K562 (cell line): ENCODE results near the gene ZFYVE19. TPM values are rescaled to one million over a fixed set of nuclear protein-coding genes. Genes with fewer than 3 reads are reported as not detected.

Source experiments
- ARHGAP35 ChIP-seq: fragments of 450-650 bp; IDR thresholded peaks from 2 replicates; pipeline ENCODE4 v1.6.1; 2018; ENCODE audit not compliant: partially characterized antibody
- CAMTA2 ChIP-seq: fragments of 250-450 bp; sonication (Bioruptor Pico); conservative IDR thresholded peaks from 2 replicates; pipeline ENCODE4 v1.5.1; 2022
- CREB3 ChIP-seq: fragments of 450-650 bp; conservative IDR thresholded peaks from 2 replicates; pipeline ENCODE4 v1.6.1; 2016; ENCODE audit warnings: missing genetic modification characterization, low read depth, mild to moderate bottlenecking, missing compliant biosample characterization, moderate library complexity
- E2F1 ChIP-seq: sonication (generic); formaldehyde crosslinking; IDR thresholded peaks from 2 replicates; pipeline ENCODE4 v1.8.1; 2023; ENCODE audit warnings: mild to moderate bottlenecking, missing genetic modification reagents, moderate library complexity
- FOXA1 ChIP-seq: fragments of 450-650 bp; IDR thresholded peaks from 2 replicates; pipeline ENCODE4 v1.6.1; 2016; ENCODE audit warnings: mild to moderate bottlenecking, borderline replicate concordance
- FOXJ2 ChIP-seq: fragments of 200-800 bp; sonication (Bioruptor generic); IDR thresholded peaks from 2 replicates; pipeline ENCODE4 v1.6.1; 2016; ENCODE audit warnings: missing genetic modification characterization, missing compliant biosample characterization
- HDAC1 ChIP-seq, 2 experiments: fragments of 450-650 bp; IDR thresholded peaks; 2 replicates each; pipeline ENCODE4 v1.6.1; 2016 to 2017; ENCODE audit warnings: inconsistent platforms in 1 of 2, mild to moderate bottlenecking in 1 of 2, moderate library complexity in 1 of 2
- HNRNPUL1 ChIP-seq: fragments of 200-400 bp; formaldehyde crosslinking; IDR thresholded peaks from 2 replicates; pipeline ENCODE4 v1.6.1; 2017; ENCODE audit warnings: low read length
- JUN ChIP-seq, 2 experiments: sonication (generic) in 1 of 2; formaldehyde crosslinking in 1 of 2; IDR thresholded peaks; 2 replicates each; pipeline versions ENCODE4 v1.6.1 to v1.8.0; 2012 to 2022; ENCODE audit warnings: borderline replicate concordance in 2 of 2, mild to moderate bottlenecking in 2 of 2, improper control_type of control experiment in 1 of 2, low read depth in 1 of 2, low read length in 1 of 2, missing genetic modification reagents in 1 of 2
- MEF2A ChIP-seq: IDR thresholded peaks from 2 replicates; pipeline ENCODE4 v1.6.1; 2011; ENCODE audit warnings: low read depth, mild to moderate bottlenecking, low read length, moderate library complexity; ENCODE audit not compliant: control insufficient read depth
- MEF2D ChIP-seq: conservative IDR thresholded peaks from 2 replicates; pipeline ENCODE4 v1.6.1; 2016; ENCODE audit warnings: low read depth, missing genetic modification characterization, missing compliant biosample characterization
- MYC ChIP-seq, 2 experiments: fragments of 250-450 bp in 1 of 2; sonication (Bioruptor Pico) in 1 of 2; IDR thresholded peaks; 2 replicates each; pipeline versions ENCODE4 v1.5.1 to v1.6.1; 2012 to 2021; ENCODE audit warnings: low read depth in 2 of 2, borderline replicate concordance in 1 of 2, improper control_type of control experiment in 1 of 2, low read length in 1 of 2, mild to moderate bottlenecking in 1 of 2, moderate library complexity in 1 of 2
- RAD21 ChIP-seq, 2 experiments: fragments of 250-450 bp in 1 of 2; fragments of 450-650 bp in 1 of 2; sonication (Bioruptor Pico) in 1 of 2; formaldehyde crosslinking in 1 of 2; IDR thresholded peaks in 1 of 2; conservative IDR thresholded peaks in 1 of 2; 2 replicates each; pipeline versions ENCODE4 v1.4.0 to v1.8.0; 2020 to 2022; ENCODE audit warnings: mild to moderate bottlenecking in 2 of 2, moderate library complexity in 1 of 2
- RBFOX2 ChIP-seq: fragments of 200-400 bp; formaldehyde crosslinking; IDR thresholded peaks from 2 replicates; pipeline ENCODE4 v1.6.1; 2017; ENCODE audit warnings: low read depth, mild to moderate bottlenecking, low read length, moderate library complexity
- USF2 ChIP-seq: sonication (generic); formaldehyde crosslinking; IDR thresholded peaks from 2 replicates; pipeline ENCODE4 v1.5.0; 2020; ENCODE audit warnings: missing genetic modification reagents
- YY1 ChIP-seq, 3 experiments: IDR thresholded peaks; 2 replicates each; pipeline ENCODE4 v1.6.1; 2011; ENCODE audit warnings: low read length in 2 of 3, mild to moderate bottlenecking in 2 of 3, moderate library complexity in 2 of 3, borderline replicate concordance in 1 of 3, control low read depth in 1 of 3, low read depth in 1 of 3; ENCODE audit not compliant: insufficient read depth in 3 of 3, insufficient replicate concordance in 2 of 3, control insufficient read depth in 1 of 3, insufficient read length in 1 of 3; ENCODE audit errors: extremely low read depth in 1 of 3
- ZBTB9 ChIP-seq: fragments of 450-650 bp; formaldehyde crosslinking; IDR thresholded peaks from 2 replicates; pipeline ENCODE4 v1.4.0; 2020; ENCODE audit warnings: mild to moderate bottlenecking, moderate library complexity
- ZFP36 ChIP-seq: fragments of 150-350 bp; IDR thresholded peaks from 2 replicates; pipeline ENCODE4 v1.6.1; 2018; ENCODE audit warnings: low read length, low read depth; ENCODE audit not compliant: partially characterized antibody
- ZNF324 ChIP-seq: fragments of 250-450 bp; sonication (Bioruptor Pico); IDR thresholded peaks from 2 replicates; pipeline ENCODE4 v1.4.0; 2020; ENCODE audit warnings: mild to moderate bottlenecking
- ZNF384 ChIP-seq: IDR thresholded peaks from 2 replicates; pipeline ENCODE4 v1.6.1; 2012; ENCODE audit warnings: low read depth, low read length, improper control_type of control experiment
- ZNF644 ChIP-seq: fragments of 200-800 bp; sonication (Bioruptor generic); IDR thresholded peaks from 2 replicates; pipeline ENCODE4 v1.6.1; 2016; ENCODE audit warnings: low read depth, missing genetic modification characterization, missing compliant biosample characterization
- ZNF780A ChIP-seq: fragments of 250-450 bp; sonication (Bioruptor Pico); IDR thresholded peaks from 2 replicates; pipeline ENCODE4 v1.5.0; 2021; ENCODE audit warnings: mild to moderate bottlenecking
- polyA plus RNA-seq, 8 experiments: library from polyadenylated mRNA; depleted of rRNA in 4 of 8; stranded (reverse) in 5 of 8; unstranded in 3 of 8; fragments of >200 nt; fragmentation: Nextera tagmentation in 2 of 8; fragmentation: Illumina TruSeq in 1 of 8; extraction: Ambion mirVana in 2 of 8; extraction: Trizol in 1 of 8; gene quantifications; 2 replicates each; pipeline versions ENCODE4 v1.2.1 to v1.2.3, GENCODE V29; 2011 to 2014; ENCODE audit warnings: inconsistent platforms in 1 of 8, missing spikeins in 1 of 8
- total RNA-seq, 7 experiments: library from RNA; depleted of rRNA in 6 of 7; stranded (reverse); fragments of >200 nt in 6 of 7; fragmentation: Illumina TruSeq in 2 of 7; extraction: Trizol in 2 of 7; gene quantifications; 2 replicates each; pipeline versions ENCODE4 v1.2.1 to v1.2.3, GENCODE V29; 2011 to 2021; ENCODE audit warnings: low replicate concordance in 1 of 7

The ZFYVE19 gene
- total and polyA plus RNA-seq, 9 of the 15 experiments (the other 6 are each of a cell fraction or from before 2014, with no cell fraction given), result 1.5 to 36.8 (median 19.9) TPM

- TF ChIP-seq E2F1 (CRISPR knock-in tag) (no peak), FOXA1 (no peak), JUN (IDR thresholded peaks at IDR 0.05; ENCODE audit: borderline replicate concordance, low read depth, low read length) (peak; percentile 45; the same call in 1 of the 2 replicates), JUN (CRISPR knock-in tag; IDR thresholded peaks at IDR 0.05; ENCODE audit: borderline replicate concordance) (no peak), MEF2D (tag) (no peak), ZNF644 (tag) (no peak), USF2 (CRISPR knock-in tag) (no peak), RBFOX2 (peak; percentile 55), RAD21 (CRISPR knock-in tag; conservative IDR thresholded peaks at IDR 0.05 in 1 of 2, IDR thresholded peaks at IDR 0.05 in 1 of 2) (peak; percentile 74 to 86), CREB3 (tag) (no peak), HDAC1 (IDR thresholded peaks at IDR 0.05) (no peak), CAMTA2 (CRISPR knock-in tag) (no peak), ARHGAP35 (no peak), MEF2A (no peak), ZNF780A (CRISPR knock-in tag) (no peak), ZFP36 (peak; percentile 25), MYC (IDR thresholded peaks at IDR 0.05; ENCODE audit: low read depth, low read length) (peak; percentile 69), MYC (CRISPR knock-in tag; IDR thresholded peaks at IDR 0.05; ENCODE audit: borderline replicate concordance, low read depth) (no peak), YY1 (IDR thresholded peaks at IDR 0.05; ENCODE audit: borderline replicate concordance in 1 of 3, control insufficient read depth in 1 of 3, extremely low read depth in 1 of 3, insufficient read depth in 3 of 3, insufficient read length in 1 of 3, insufficient replicate concordance in 2 of 3, low read depth in 1 of 3, low read length in 2 of 3) (peak in 2 of 3 experiments; percentile 10 to 20), HNRNPUL1 (no peak), FOXJ2 (tag) (no peak), ZNF384 (peak; percentile 12; the same call in 1 of the 2 replicates), ZNF324 (no peak), ZBTB9 (CRISPR knock-in tag) (peak; percentile 97)
Observed at GRCh38 chr15:40857601-40858341, 50.9 kb downstream of the ZFYVE19 start (continued).
